Osteocyte (in vitro differentiated cells): ENCODE results near the gene KIF15. TPM values are rescaled to one million over a fixed set of nuclear protein-coding genes. Genes with fewer than 3 reads are reported as not detected.

Experiments
- DNase-seq: peaks from one replicate; pipeline ENCODE4 v3.0.0; 2021; ENCODE audit warnings: mixed read lengths; ENCODE audit not compliant: unreplicated experiment; ENCODE audit errors: extremely low spot score
- H3K27ac Mint-ChIP-seq: one replicate; pipeline ENCODE4 v1.8.0; 2021; ENCODE audit warnings: mild to moderate bottlenecking, mixed read lengths; ENCODE audit not compliant: unreplicated experiment
- H3K27me3 Mint-ChIP-seq: one replicate; pipeline ENCODE4 v1.8.0; 2021; ENCODE audit warnings: mixed read lengths; ENCODE audit not compliant: unreplicated experiment
- H3K36me3 Mint-ChIP-seq: one replicate; pipeline ENCODE4 v1.8.0; 2021; ENCODE audit warnings: mixed read lengths; ENCODE audit not compliant: unreplicated experiment
- H3K4me1 Mint-ChIP-seq: one replicate; pipeline ENCODE4 v1.8.0; 2021; ENCODE audit warnings: mixed read lengths; ENCODE audit not compliant: unreplicated experiment
- H3K4me3 Mint-ChIP-seq: one replicate; pipeline ENCODE4 v1.8.0; 2021; ENCODE audit warnings: mild to moderate bottlenecking, moderate library complexity, mixed read lengths; ENCODE audit not compliant: unreplicated experiment
- H3K9me3 Mint-ChIP-seq: one replicate; pipeline ENCODE4 v1.8.0; 2021; ENCODE audit warnings: mixed read lengths; ENCODE audit not compliant: unreplicated experiment
- CTCF ChIP-seq: fragments of 200-600 bp; sonication (generic); IDR thresholded peaks from 2 replicates; pipeline ENCODE4 v1.5.0; 2021; ENCODE audit warnings: antibody characterized with exemption, mild to moderate bottlenecking, moderate library complexity
- total RNA-seq: library from RNA; stranded (reverse); gene quantifications from 2 replicates; pipeline ENCODE4 v1.2.1, GENCODE V29; 2021

The KIF15 gene
- total RNA-seq, 1 donor from 2014 or later: 3.1 TPM

- H3K4me3 Mint-ChIP-seq: peak within 1 kb of the TSS; percentile 82
- H3K27me3 Mint-ChIP-seq: no peaks in the 10 kb centered on the region
- H3K9me3 Mint-ChIP-seq: peaks cover 58% of the 10 kb centered on the region
- DNase-seq: peak; percentile 87
- no peaks in the 10 kb centered on the region for H3K4me1 Mint-ChIP-seq
- no peak for TF ChIP-seq CTCF
- H3K36me3 Mint-ChIP-seq: peaks cover 32% of the 10 kb centered on the region
- H3K27ac Mint-ChIP-seq: peak within 1 kb of the TSS; percentile 75
Observed at GRCh38 chr3:44729384-44729910, 32.1 kb upstream of the KIF15 start, which contains the start of gene ZNF501. Gene ZNF501 (plus strand): TSS chr3:44729635. CDS start chr3:44734422, 4,787 bp downstream.

GRCh38 chr3:44734646-44735168, 26.9 kb upstream of the KIF15 start:
- no peak for DNase-seq
- no peak for TF ChIP-seq CTCF
- peaks cover 49% of the 10 kb centered on the region for H3K36me3 Mint-ChIP-seq
- peaks cover 73% of the 10 kb centered on the region for H3K9me3 Mint-ChIP-seq
- H3K4me3 Mint-ChIP-seq: no peak overlapping the region
- no peaks in the 10 kb centered on the region for H3K27me3 Mint-ChIP-seq
- H3K27ac Mint-ChIP-seq: no peak overlapping the region
- no peaks in the 10 kb centered on the region for H3K4me1 Mint-ChIP-seq

- peaks cover 22% of the 10 kb centered on the region for H3K9me3 Mint-ChIP-seq
- H3K36me3 Mint-ChIP-seq: peaks cover 31% of the 10 kb centered on the region
- H3K4me1 Mint-ChIP-seq: peaks cover 16% of the 10 kb centered on the region
- peak overlapping the region; percentile 78 for H3K27ac Mint-ChIP-seq
- peak overlapping the region; percentile 83 for H3K4me3 Mint-ChIP-seq
- no peaks in the 10 kb centered on the region for H3K27me3 Mint-ChIP-seq
- DNase-seq: no peak
- no peak for TF ChIP-seq CTCF
Observed at GRCh38 chr3:44761101-44761423, 532 bp upstream of the KIF15 start.

- no peak for DNase-seq
- Mint-ChIP-seq H3K36me3 (peaks cover 25% of the 10 kb centered on the region), H3K4me1 (peaks cover 16% of the 10 kb centered on the region), H3K4me3 (peak overlapping the region; percentile 83), H3K27ac (peak overlapping the region; percentile 78), H3K9me3 (peaks cover 22% of the 10 kb centered on the region), H3K27me3 (no peaks in the 10 kb centered on the region)
- no peak for TF ChIP-seq CTCF
Observed at GRCh38 chr3:44762170-44762677, 630 bp downstream of the KIF15 start.

- Mint-ChIP-seq H3K27ac (peak overlapping the region; percentile 78), H3K27me3 (no peaks in the 10 kb centered on the region), H3K4me1 (peaks cover 16% of the 10 kb centered on the region), H3K36me3 (peaks cover 22% of the 10 kb centered on the region), H3K9me3 (peaks cover 19% of the 10 kb centered on the region), H3K4me3 (peak overlapping the region; percentile 83)
- no peak for TF ChIP-seq CTCF
- no peak for DNase-seq
Observed at GRCh38 chr3:44762690-44763089, 1.1 kb downstream of the KIF15 start.
